HepG2 (cell line): ENCODE measurements around the gene EPO. TPM values are rescaled to one million over a fixed set of nuclear protein-coding genes. Genes with fewer than 3 reads are reported as not detected.

Experiments used
- CSRNP1 ChIP-seq: sonication (generic); formaldehyde crosslinking; IDR thresholded peaks from 2 replicates; pipeline ENCODE4 v1.8.1; 2023; ENCODE audit warnings: mild to moderate bottlenecking, missing genetic modification reagents
- HCFC1 ChIP-seq: fragments of 150-350 bp; IDR thresholded peaks from 2 replicates; pipeline ENCODE4 v1.6.1; 2014; ENCODE audit warnings: low read depth, low read length
- IRF1 ChIP-seq: sonication (generic); formaldehyde crosslinking; IDR thresholded peaks from 2 replicates; pipeline ENCODE4 v1.4.0; 2020; ENCODE audit warnings: low read depth, mild to moderate bottlenecking, missing genetic modification reagents
- KDM1A ChIP-seq: IDR thresholded peaks from 2 replicates; pipeline ENCODE4 v1.6.1; 2016; ENCODE audit warnings: missing compliant biosample characterization
- KIAA2018 ChIP-seq: sonication (generic); formaldehyde crosslinking; IDR thresholded peaks from 2 replicates; pipeline ENCODE4 v1.5.0; 2020; ENCODE audit warnings: mild to moderate bottlenecking, missing genetic modification reagents, borderline replicate concordance
- MEF2D ChIP-seq: sonication (generic); formaldehyde crosslinking; IDR thresholded peaks from 2 replicates; pipeline ENCODE4 v1.5.1; 2020; ENCODE audit warnings: mild to moderate bottlenecking, missing genetic modification reagents
- MLX ChIP-seq: IDR thresholded peaks from 2 replicates; pipeline ENCODE4 v1.6.1; 2016
- MYC ChIP-seq: sonication (generic); formaldehyde crosslinking; IDR thresholded peaks from 2 replicates; pipeline ENCODE4 v1.9.0; 2021; ENCODE audit warnings: missing genetic modification reagents, borderline replicate concordance
- NKX3-1 ChIP-seq: sonication (generic); formaldehyde crosslinking; IDR thresholded peaks from 2 replicates; pipeline ENCODE4 v1.5.0; 2020; ENCODE audit warnings: missing genetic modification reagents
- NR2F6 ChIP-seq, 2 experiments: IDR thresholded peaks; 2 replicates each; pipeline ENCODE4 v1.6.1; 2016; ENCODE audit warnings: antibody characterized with exemption in 1 of 2, mild to moderate bottlenecking in 1 of 2
- PRDM4 ChIP-seq: sonication (generic); formaldehyde crosslinking; IDR thresholded peaks from 2 replicates; pipeline ENCODE4 v1.9.0; 2021; ENCODE audit warnings: missing genetic modification reagents, borderline replicate concordance
- SIN3A ChIP-seq: IDR thresholded peaks from 2 replicates; pipeline ENCODE4 v1.6.1; 2011; ENCODE audit warnings: low read depth, mild to moderate bottlenecking, control low read depth, low read length, borderline replicate concordance
- YY1 ChIP-seq: IDR thresholded peaks from 2 replicates; pipeline ENCODE4 v1.6.1; 2011; ENCODE audit warnings: low read length, low read depth, moderate library complexity, mild to moderate bottlenecking; ENCODE audit not compliant: insufficient read depth, insufficient replicate concordance
- ZNF121 ChIP-seq: sonication (generic); formaldehyde crosslinking; IDR thresholded peaks from 2 replicates; pipeline ENCODE4 v1.5.0; 2020; ENCODE audit warnings: mild to moderate bottlenecking, missing genetic modification reagents
- ZNF263 ChIP-seq: sonication (generic); formaldehyde crosslinking; IDR thresholded peaks from 2 replicates; pipeline ENCODE4 v1.4.0; 2020; ENCODE audit warnings: missing genetic modification reagents
- polyA plus RNA-seq, 8 experiments: library from polyadenylated mRNA; depleted of rRNA in 3 of 8; stranded (reverse) in 7 of 8; unstranded in 1 of 8; fragments of >200 nt; fragmentation: Illumina TruSeq in 4 of 8; extraction: Trizol in 4 of 8; gene quantifications; 2 replicates each; pipeline versions ENCODE4 v1.2.1 to v1.2.3, GENCODE V29; 2011 to 2016; ENCODE audit warnings: low read depth in 4 of 8, missing spikeins in 1 of 8, mixed read lengths in 1 of 8; ENCODE audit not compliant: insufficient read depth in 1 of 8
- total RNA-seq, 5 experiments: library from RNA; depleted of rRNA; stranded (reverse); fragments of >200 nt; fragmentation: Illumina TruSeq; extraction: Trizol; gene quantifications; 2 replicates each; pipeline ENCODE4 v1.2.3, GENCODE V29; 2016; ENCODE audit warnings: low read depth in 1 of 5

EPO gene
- total and polyA plus RNA-seq, 2 of the 13 experiments (the other 11 are each of a cell fraction or from before 2014, with no cell fraction given) = 10.3 to 25.7 TPM

- TF ChIP-seq MYC (CRISPR knock-in tag) (peak; percentile 71), ZNF263 (CRISPR knock-in tag) (no peak), NR2F6 (IDR thresholded peaks at IDR 0.05) (peak; percentile 98), NR2F6 (CRISPR knock-in tag; IDR thresholded peaks at IDR 0.05) (peak; percentile 99), HCFC1 (no peak), MLX (CRISPR knock-in tag) (peak; percentile 60; the same call in 1 of the 2 replicates), IRF1 (CRISPR knock-in tag) (no peak), YY1 (no peak), KIAA2018 (0 out of 2 replicates have a peak, but pooled peaks have one; percentile 60), PRDM4 (no peak), SIN3A (no peak), NKX3-1 (CRISPR knock-in tag) (no peak), MEF2D (peak; percentile 55; the same call in 1 of the 2 replicates), KDM1A (no peak), CSRNP1 (no peak), ZNF121 (CRISPR knock-in tag) (no peak)
These were observed 3.5 kb downstream of the EPO start (continued) for GRCh38 chr7:100723732-100724275.
